ENCODE data around the gene ASB13. TPM values are rescaled to one million over a fixed set of nuclear protein-coding genes. Genes with fewer than 3 reads are reported as not detected.

Gene ASB13
- total RNA-seq, 1 experiment from 2014 or later, result 25.9 TPM

GRCh38 chr10:5655121-5655520 is 11.3 kb downstream of the ASB13 start:
- no peaks in the 10 kb centered on the region for H4K20me1 ChIP-seq (ENCODE audit: insufficient read depth)
- no peaks in the 10 kb centered on the region for H3K36me3 ChIP-seq (ENCODE audit: control insufficient read depth in 1 of 2, insufficient read depth in 2 of 2, low read length in 2 of 2)
- H3K27me3 ChIP-seq (ENCODE audit: insufficient read depth, low read length), result no peaks in the 10 kb centered on the region
- no peak overlapping the region for H3K4me3 ChIP-seq (replicated peaks in 1 of 2; ENCODE audit: low read depth in 1 of 2, low read length in 2 of 2)
- H3K4me1 ChIP-seq (ENCODE audit: control insufficient read depth in 1 of 2, insufficient read depth in 2 of 2, low read length in 2 of 2), result peaks cover 0 to 9% of the 10 kb centered on the region in 2 experiments; a peak in 2 of 4 replicates
- RAD21 ChIA-PET (ENCODE audit: low non-redundant PET in 1 of 2, low total read pairs in 2 of 2, uncharacterized antibody in 2 of 2, unreplicated experiment in 2 of 2), result no interaction called here
- 0 out of 2 replicates have a peak, but pooled peaks cover 5% of the 10 kb centered on the region for H3K79me2 ChIP-seq (ENCODE audit: insufficient read depth, low read length)
- ATAC-seq (no peak), DNase-seq (ENCODE audit: low read depth, low spot score) (no peak)
- no peak overlapping the region for H2AFZ ChIP-seq (ENCODE audit: low read depth, low read length, poor library complexity, severe bottlenecking)
- BruUV-seq (replicated peaks), result no TSS peak
- no peaks in the 10 kb centered on the region for H3K9me2 ChIP-seq (ENCODE audit: insufficient read depth)
- H3K9ac ChIP-seq (ENCODE audit: low read length), result no peak overlapping the region
- intact Hi-C loops (cut with micrococcal nuclease), result no loop called here
- no peaks in the 10 kb centered on the region for H3K9me3 ChIP-seq (ENCODE audit: control insufficient read depth in 1 of 2, insufficient read depth in 1 of 2, low read depth in 1 of 2, low read length in 2 of 2)
- CTCF ChIA-PET, result no interaction called here
- no peak overlapping the region for H3K4me2 ChIP-seq (ENCODE audit: low read length)
- no peak overlapping the region for H3K27ac ChIP-seq (ENCODE audit: low read depth, low read length)
- POLR2A ChIA-PET, result no interaction called here
- TF ChIP-seq MAX (IDR thresholded peaks at IDR 0.05), result no peak
- TF ChIP-seq SRF (IDR thresholded peaks at IDR 0.05; ENCODE audit: low read depth), result no peak
- no peak for TF ChIP-seq CBX3 (IDR thresholded peaks at IDR 0.05; ENCODE audit: low read depth)
- no peak for TF ChIP-seq JUND (IDR thresholded peaks at IDR 0.05)
- TF ChIP-seq POLR2A (IDR thresholded peaks at IDR 0.05; ENCODE audit: borderline replicate concordance, extremely low read depth, insufficient read depth, insufficient read length), result no peak
- no peak for TF ChIP-seq TCF7L2 (IDR thresholded peaks at IDR 0.05; ENCODE audit: borderline replicate concordance, extremely low read depth, insufficient read depth, insufficient read length)
- TF ChIP-seq YY1 (IDR thresholded peaks at IDR 0.05; ENCODE audit: extremely low read depth, insufficient replicate concordance, low read depth, low read length), result no peak
- no peak for TF ChIP-seq EZH2 (IDR thresholded peaks at IDR 0.05)
- TF ChIP-seq EGR1 (IDR thresholded peaks at IDR 0.05; ENCODE audit: low read depth), result no peak
- TF ChIP-seq ZBTB33 (IDR thresholded peaks at IDR 0.05; ENCODE audit: extremely low read depth, insufficient replicate concordance, low read length), result no peak
- no peak for TF ChIP-seq SIN3A (IDR thresholded peaks at IDR 0.05; ENCODE audit: low read depth)
- no peak for TF ChIP-seq CTCF (IDR thresholded peaks at IDR 0.05 in 2 of 3, conservative IDR thresholded peaks at IDR 0.05 in 1 of 3; ENCODE audit: borderline replicate concordance in 1 of 3, insufficient read depth in 1 of 3, low read depth in 2 of 3, low read length in 2 of 3)
- TF ChIP-seq CEBPB (IDR thresholded peaks at IDR 0.05; ENCODE audit: low read depth), result no peak

Data from HCT116 (cell line).